Tibial artery (tissue), 4 donors: ENCODE results near the gene RBM47.
"Not testable (repeated sequence)": the region's sequence is repeated elsewhere in the genome, so short reads cannot be mapped to it uniquely, and the experiment has no call there.

Source experiments
- DNase-seq, 2 donors: peaks; one replicate each; pipeline ENCODE4 v3.0.0-alpha.2; 2019
- H3K27ac ChIP-seq, 2 donors: fragments of 200-600 bp; sonication (generic) in 1 of 2; 1 replicate in 1 of 2; 2 replicates in 1 of 2; pipeline ENCODE4 v1.5.1; 2018 to 2019; ENCODE audit warnings: mild to moderate bottlenecking in 1 of 2
- H3K27me3 ChIP-seq, 2 donors: fragments of 200-600 bp; sonication (generic) in 1 of 2; one replicate each; pipeline versions ENCODE4 v1.5.1 to v1.6.0; 2016 to 2019
- H3K36me3 ChIP-seq, 3 donors: fragments of 200-600 bp; sonication (generic) in 2 of 3; one replicate each; pipeline ENCODE4 v1.5.1; 2016 to 2019; ENCODE audit warnings: mild to moderate bottlenecking in 2 of 3
- H3K4me1 ChIP-seq, 4 donors: fragments of 200-600 bp; sonication (generic) in 2 of 4; 1 replicate in 3 of 4; 2 replicates in 1 of 4; pipeline ENCODE4 v1.5.1; 2016 to 2019
- H3K4me3 ChIP-seq, 2 donors: fragments of 200-600 bp; sonication (generic) in 1 of 2; 1 replicate in 1 of 2; 2 replicates in 1 of 2; pipeline ENCODE4 v1.5.1; 2018 to 2019; ENCODE audit warnings: mild to moderate bottlenecking in 2 of 2
- H3K9me3 ChIP-seq, 3 donors: fragments of 200-600 bp; sonication (generic) in 1 of 3; one replicate each; pipeline ENCODE4 v1.5.1; 2016 to 2019
- CTCF ChIP-seq, 2 experiments: fragments of 200-600 bp in 1 of 2; fragments of 450-650 bp in 1 of 2; IDR thresholded peaks; one replicate each; pipeline ENCODE4 v1.5.1; 2017 to 2019; ENCODE audit warnings: antibody characterized with exemption in 2 of 2, mild to moderate bottlenecking in 1 of 2, moderate library complexity in 1 of 2
- intact Hi-C: fragments of 100-400 bp; cut with DNase I; formaldehyde crosslinking; loops from one replicate; pipeline ENCODE4 v1.15.0; 2023; ENCODE audit warnings: low total_unique reads

Gene RBM47

GRCh38 chr4:40432504-40432903 is 197.2 kb downstream of the RBM47 start:
- H3K27ac ChIP-seq, result no peak overlapping the region
- H3K9me3 ChIP-seq, result no peaks in the 10 kb centered on the region
- DNase-seq, result no peak
- H3K36me3 ChIP-seq, result peaks cover 0 to 9% (median under 1%) of the 10 kb centered on the region in 3 donors
- H3K4me3 ChIP-seq, result no peak overlapping the region
- no peak for TF ChIP-seq CTCF (IDR thresholded peaks at IDR 0.05)
- no peaks in the 10 kb centered on the region for H3K4me1 ChIP-seq
- no peaks in the 10 kb centered on the region for H3K27me3 ChIP-seq
- intact Hi-C loops, result no loop called here

- DNase-seq, H3K27me3 ChIP-seq, H3K4me1 ChIP-seq, H3K9me3 ChIP-seq, H3K27ac ChIP-seq, intact Hi-C loops, H3K4me3 ChIP-seq, H3K36me3 ChIP-seq: not testable (repeated sequence)
Observed at GRCh38 chr4:40427871-40428270, 201.8 kb downstream of the RBM47 start.

- H3K9me3 ChIP-seq, result no peaks in the 10 kb centered on the region
- no peaks in the 10 kb centered on the region for H3K27me3 ChIP-seq
- H3K4me3 ChIP-seq, result no peak overlapping the region
- no peaks in the 10 kb centered on the region for H3K36me3 ChIP-seq
- no peaks in the 10 kb centered on the region for H3K4me1 ChIP-seq
- TF ChIP-seq CTCF (IDR thresholded peaks at IDR 0.05), result no peak
- H3K27ac ChIP-seq, result no peak overlapping the region
- intact Hi-C loops, result no loop called here
- no peak for DNase-seq
Observed at GRCh38 chr4:40427128-40427527, 202.5 kb downstream of the RBM47 start.

- TF ChIP-seq CTCF (IDR thresholded peaks at IDR 0.05), result no peak
- H3K27me3 ChIP-seq, result no peaks in the 10 kb centered on the region
- intact Hi-C loops, result no loop called here
- no peak for DNase-seq
- H3K4me3 ChIP-seq, result no peak overlapping the region
- no peaks in the 10 kb centered on the region for H3K4me1 ChIP-seq
- no peaks in the 10 kb centered on the region for H3K36me3 ChIP-seq
- H3K9me3 ChIP-seq, result no peaks in the 10 kb centered on the region
- H3K27ac ChIP-seq, result no peak overlapping the region
Observed at GRCh38 chr4:40425799-40426574, 203.7 kb downstream of the RBM47 start.

- TF ChIP-seq CTCF (IDR thresholded peaks at IDR 0.05), result no peak
- no peaks in the 10 kb centered on the region for H3K36me3 ChIP-seq
- intact Hi-C loops, result no loop called here
- no peak for DNase-seq
- H3K27me3 ChIP-seq, result no peaks in the 10 kb centered on the region
- H3K27ac ChIP-seq, result no peak overlapping the region
- no peak overlapping the region for H3K4me3 ChIP-seq
- H3K9me3 ChIP-seq, result no peaks in the 10 kb centered on the region
- H3K4me1 ChIP-seq, result no peaks in the 10 kb centered on the region
Observed at GRCh38 chr4:40423735-40424134, 205.9 kb downstream of the RBM47 start.

GRCh38 chr4:40421839-40422708 is 207.6 kb downstream of the RBM47 start:
- Histone ChIP-seq H3K27ac (no peak overlapping the region), H3K4me1 (no peaks in the 10 kb centered on the region), H3K9me3 (no peaks in the 10 kb centered on the region), H3K27me3 (no peaks in the 10 kb centered on the region), H3K36me3 (no peaks in the 10 kb centered on the region), H3K4me3 (no peak overlapping the region)
- no peak for TF ChIP-seq CTCF (IDR thresholded peaks at IDR 0.05)
- no peak for DNase-seq
- intact Hi-C loops, result no loop called here
